Neural cell (in vitro differentiated cells): ENCODE results near the gene FCHSD2. TPM values are rescaled to one million over a fixed set of nuclear protein-coding genes. Genes with fewer than 3 reads are reported as not detected.

Experiments used
- H2AFZ ChIP-seq: fragments of 200-600, 300-800 bp; sonication (generic), shearing (Covaris generic); 2 replicates; pipeline ENCODE4 v1.6.0; 2014; ENCODE audit warnings: low read depth, mild to moderate bottlenecking, antibody characterized with exemption, low read length, moderate library complexity
- H3F3A ChIP-seq: fragments of 200-600 bp; shearing (Covaris generic); 2 replicates; pipeline ENCODE4 v1.6.1; 2016; ENCODE audit warnings: mild to moderate bottlenecking, moderate library complexity, mixed read lengths, antibody characterized with exemption, low read length; ENCODE audit not compliant: insufficient read depth, poor library complexity, severe bottlenecking
- H3K27ac ChIP-seq: fragments of 200-600, 300-800 bp; sonication (generic), shearing (Covaris generic); 2 replicates; pipeline ENCODE4 v1.5.1; 2014; ENCODE audit warnings: mild to moderate bottlenecking, low read length, moderate library complexity
- H3K27me3 ChIP-seq: fragments of 300-800, 200-600 bp; sonication (generic), shearing (Covaris generic); 2 replicates; pipeline ENCODE4 v1.6.0; 2014; ENCODE audit warnings: mild to moderate bottlenecking, low read depth, low read length, moderate library complexity; ENCODE audit not compliant: insufficient read depth
- H3K36me3 ChIP-seq: fragments of 300-800, 200-600 bp; sonication (generic), shearing (Covaris generic); 2 replicates; pipeline ENCODE4 v1.5.1; 2014; ENCODE audit warnings: mild to moderate bottlenecking, antibody characterized with exemption, low read length, moderate library complexity; ENCODE audit not compliant: insufficient read depth
- H3K4me2 ChIP-seq: fragments of 300-800, 200-600 bp; sonication (generic), shearing (Covaris generic); 2 replicates; pipeline ENCODE4 v1.6.0; 2014; ENCODE audit warnings: mild to moderate bottlenecking, low read length
- H3K4me3 ChIP-seq: fragments of 300-800, 200-600 bp; sonication (generic), shearing (Covaris generic); 2 replicates; pipeline ENCODE4 v1.5.1; 2014; ENCODE audit warnings: mild to moderate bottlenecking, low read length, moderate library complexity
- H3K79me2 ChIP-seq: fragments of 200-600 bp; shearing (Covaris generic); replicated peaks from 2 replicates; pipeline ENCODE4 v1.6.0; 2014; ENCODE audit warnings: mild to moderate bottlenecking, low read length, moderate library complexity; ENCODE audit not compliant: insufficient read depth
- H3K9ac ChIP-seq: fragments of 300-800, 200-600 bp; sonication (generic), shearing (Covaris generic); 2 replicates; pipeline ENCODE4 v1.6.1; 2016; ENCODE audit warnings: mild to moderate bottlenecking, low read length, mixed read lengths
- H3K9me2 ChIP-seq: fragments of 200-600 bp; shearing (Covaris generic); 2 replicates; pipeline ENCODE4 v1.6.1; 2016; ENCODE audit warnings: mild to moderate bottlenecking, low read length, mixed read lengths; ENCODE audit not compliant: insufficient read depth
- H3K9me3 ChIP-seq: fragments of 200-600, 300-800 bp; sonication (generic), shearing (Covaris generic); 2 replicates; pipeline ENCODE4 v1.6.1; 2016; ENCODE audit warnings: mild to moderate bottlenecking, mixed run types, low read length, moderate library complexity, mixed read lengths
- H4K20me1 ChIP-seq: fragments of 200-600 bp; shearing (Covaris generic); 2 replicates; pipeline ENCODE4 v1.6.1; 2016; ENCODE audit warnings: mild to moderate bottlenecking, mixed run types; ENCODE audit not compliant: insufficient read depth
- CTCF ChIP-seq: fragments of 450-650 bp; IDR thresholded peaks from 2 replicates; pipeline ENCODE4 v1.5.1; 2014; ENCODE audit warnings: antibody characterized with exemption, mild to moderate bottlenecking, moderate library complexity; ENCODE audit not compliant: poor library complexity, severe bottlenecking
- EP300 ChIP-seq: fragments of 450-650 bp; conservative IDR thresholded peaks from 2 replicates; pipeline ENCODE4 v1.6.1; 2014; ENCODE audit warnings: antibody characterized with exemption, mild to moderate bottlenecking, moderate library complexity; ENCODE audit not compliant: poor library complexity, severe bottlenecking
- EZH2 ChIP-seq: fragments of 200-600, 300-800 bp; shearing (Covaris generic), sonication (generic); IDR thresholded peaks from 2 replicates; pipeline ENCODE4 v1.6.1; 2014; ENCODE audit warnings: antibody characterized with exemption, low read length, borderline replicate concordance, mild to moderate bottlenecking; ENCODE audit not compliant: insufficient read depth, poor library complexity, severe bottlenecking
- MXI1 ChIP-seq: fragments of 450-650 bp; conservative IDR thresholded peaks from 2 replicates; pipeline ENCODE4 v1.6.1; 2014; ENCODE audit warnings: antibody characterized with exemption, mild to moderate bottlenecking; ENCODE audit not compliant: poor library complexity, severe bottlenecking
- POLR2AphosphoS5 ChIP-seq: IDR thresholded peaks from 2 replicates; pipeline ENCODE4 v1.6.1; 2012
- RAD21 ChIP-seq: fragments of 450-650 bp; conservative IDR thresholded peaks from 2 replicates; pipeline ENCODE4 v1.6.1; 2014; ENCODE audit warnings: antibody characterized with exemption, mild to moderate bottlenecking, moderate library complexity
- REST ChIP-seq: IDR thresholded peaks from 2 replicates; pipeline ENCODE4 v1.6.1; 2012; ENCODE audit warnings: borderline replicate concordance
- SMC3 ChIP-seq: fragments of 450-650 bp; conservative IDR thresholded peaks from 2 replicates; pipeline ENCODE4 v1.6.1; 2014; ENCODE audit warnings: antibody characterized with exemption, mild to moderate bottlenecking, moderate library complexity; ENCODE audit not compliant: poor library complexity
- TAF1 ChIP-seq: IDR thresholded peaks from 2 replicates; pipeline ENCODE4 v1.6.1; 2012; ENCODE audit warnings: low read depth
- polyA plus RNA-seq: library from polyadenylated mRNA; depleted of rRNA; stranded (reverse); fragments of >200 nt; gene quantifications from 2 replicates; pipeline ENCODE4 v1.2.3, GENCODE V29; 2014

FCHSD2 gene
- polyA plus RNA-seq, 1 donor from 2014 or later = 40.8 TPM

GRCh38 chr11:72984453-72985077 is 157.6 kb downstream of the FCHSD2 start:
- H3K36me3 ChIP-seq = peaks cover 5% of the 10 kb centered on the region
- H3K27me3 ChIP-seq = no peaks in the 10 kb centered on the region
- no peak overlapping the region for H3K27ac ChIP-seq
- no peak overlapping the region for H3K9ac ChIP-seq
- no peak for TF ChIP-seq EP300
- TF ChIP-seq EZH2 = no peak
- H3K4me3 ChIP-seq = no peak overlapping the region
- H3K9me2 ChIP-seq = no peaks in the 10 kb centered on the region
- no peaks in the 10 kb centered on the region for H3K79me2 ChIP-seq
- no peaks in the 10 kb centered on the region for H4K20me1 ChIP-seq
- no peak overlapping the region for H3K4me2 ChIP-seq
- H2AFZ ChIP-seq = no peak overlapping the region
- H3F3A ChIP-seq = no peaks in the 10 kb centered on the region
- H3K9me3 ChIP-seq = no peaks in the 10 kb centered on the region

GRCh38 chr11:72983560-72983959 is 158.6 kb downstream of the FCHSD2 start:
- H3K27ac ChIP-seq = no peak overlapping the region
- no peak overlapping the region for H3K4me3 ChIP-seq
- no peaks in the 10 kb centered on the region for H4K20me1 ChIP-seq
- no peak overlapping the region for H3K9ac ChIP-seq
- H3K9me2 ChIP-seq = no peaks in the 10 kb centered on the region
- no peak overlapping the region for H2AFZ ChIP-seq
- no peaks in the 10 kb centered on the region for H3K79me2 ChIP-seq
- no peaks in the 10 kb centered on the region for H3K9me3 ChIP-seq
- no peaks in the 10 kb centered on the region for H3K27me3 ChIP-seq
- no peaks in the 10 kb centered on the region for H3F3A ChIP-seq
- H3K36me3 ChIP-seq = peaks cover 5% of the 10 kb centered on the region
- no peak overlapping the region for H3K4me2 ChIP-seq
- no peak for TF ChIP-seq POLR2AphosphoS5
- no peak for TF ChIP-seq REST
- no peak for TF ChIP-seq MXI1
- TF ChIP-seq RAD21 = no peak
- TF ChIP-seq TAF1 = no peak

GRCh38 chr11:72981971-72982685 is 160.0 kb downstream of the FCHSD2 start:
- H3K4me2 ChIP-seq = no peak overlapping the region
- no peaks in the 10 kb centered on the region for H3K9me3 ChIP-seq
- no peaks in the 10 kb centered on the region for H3K27me3 ChIP-seq
- no peak overlapping the region for H2AFZ ChIP-seq
- no peak overlapping the region for H3K9ac ChIP-seq
- H3F3A ChIP-seq = no peaks in the 10 kb centered on the region
- peaks cover 5% of the 10 kb centered on the region for H3K36me3 ChIP-seq
- no peak for TF ChIP-seq EZH2
- TF ChIP-seq SMC3 = no peak
- TF ChIP-seq RAD21 = no peak
- no peak for TF ChIP-seq REST
- no peak for TF ChIP-seq CTCF
- no peak for TF ChIP-seq EP300
- no peaks in the 10 kb centered on the region for H4K20me1 ChIP-seq
- no peak overlapping the region for H3K27ac ChIP-seq
- H3K4me3 ChIP-seq = no peak overlapping the region
- no peaks in the 10 kb centered on the region for H3K79me2 ChIP-seq
- H3K9me2 ChIP-seq = no peaks in the 10 kb centered on the region
